Stimulated activated CD8-positive, alpha-beta memory T cell treated with anti-CD3 and anti-CD28 coated beads, Interleukin-4, amount 100 ng/mL, for 1 hour (primary cell): ENCODE results near the gene HMGXB4.

Experiments
- DNase-seq, 2 donors: peaks; one replicate each; pipeline ENCODE4 v3.0.0-alpha.2; 2020; ENCODE audit warnings: low read depth in 2 of 2, low spot score in 1 of 2

The HMGXB4 gene

DNA sequence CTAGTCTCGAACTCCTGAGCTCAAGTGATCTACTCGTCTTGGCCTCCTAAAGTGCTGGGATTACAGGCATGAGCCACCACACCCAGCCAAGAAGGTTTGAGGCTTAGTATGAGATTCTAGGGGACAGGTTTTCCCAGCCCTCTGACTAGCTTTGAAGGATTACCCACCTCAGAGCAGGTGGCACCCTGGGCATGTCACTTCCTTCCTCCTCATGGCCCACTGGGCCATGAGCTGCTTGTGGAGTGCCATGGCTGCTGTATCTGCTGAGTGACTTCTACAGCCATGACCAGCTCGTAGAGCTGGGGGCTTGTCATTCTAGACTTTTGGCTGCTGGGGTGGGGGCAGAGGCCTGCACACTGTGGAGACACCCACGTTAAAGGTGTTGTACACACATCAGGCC lies 67.5 kb downstream of the HMGXB4 start:
- no peak for DNase-seq

DNA sequence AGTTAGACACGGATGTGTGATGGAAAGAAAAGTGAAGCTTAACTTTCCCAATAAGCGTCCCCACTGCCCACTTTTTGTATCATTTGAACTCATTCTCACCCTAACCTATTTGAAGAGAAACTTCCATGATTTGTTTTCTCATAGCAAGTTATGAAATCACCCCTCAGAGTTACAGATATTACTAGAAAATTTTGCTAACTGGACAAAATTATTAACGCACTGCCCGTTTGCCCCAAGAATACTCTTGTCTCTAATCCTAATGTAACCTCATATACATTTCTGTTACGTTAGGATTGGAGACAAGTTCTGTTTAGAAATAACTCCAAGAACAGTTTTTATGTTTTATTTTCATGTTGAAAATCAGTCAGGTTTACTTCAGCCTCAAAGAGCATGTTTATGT lies 67.9 kb downstream of the HMGXB4 start:
- DNase-seq = no peak

DNA sequence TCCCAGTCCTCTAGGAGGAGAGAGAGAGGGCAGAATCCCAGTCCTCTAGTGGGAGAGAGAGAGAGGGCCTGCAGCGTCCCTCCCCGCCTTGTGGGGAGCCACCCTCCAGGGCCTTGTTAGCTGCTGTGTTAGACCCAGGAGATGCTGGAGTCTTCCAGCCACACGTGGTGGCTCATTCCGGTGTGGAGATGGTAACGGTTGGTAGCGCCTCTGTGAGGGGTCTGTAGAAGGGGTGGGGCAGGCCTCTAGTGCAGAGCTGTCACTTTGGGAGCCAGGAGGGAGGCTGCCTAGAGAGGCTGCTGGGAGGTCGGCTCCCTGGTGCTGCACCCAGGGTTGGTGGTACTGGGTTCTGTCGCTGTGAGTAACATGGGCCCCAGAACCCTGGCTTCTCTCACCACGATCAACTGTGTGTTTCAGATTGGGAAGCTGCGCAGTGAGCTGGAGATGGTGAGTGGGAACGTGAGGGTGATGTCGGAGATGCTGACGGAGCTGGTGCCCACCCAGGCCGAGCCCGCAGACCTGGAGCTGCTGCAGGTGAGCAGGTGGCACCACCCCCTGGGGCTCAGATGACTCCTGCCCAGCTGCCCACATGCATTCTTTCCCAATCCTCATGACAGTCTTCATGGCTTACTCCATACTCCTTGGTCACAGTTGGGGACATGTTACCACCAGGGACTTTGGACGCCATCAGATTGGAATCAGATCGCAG lies 69.7 kb downstream of the HMGXB4 start:
- DNase-seq = no peak

DNA sequence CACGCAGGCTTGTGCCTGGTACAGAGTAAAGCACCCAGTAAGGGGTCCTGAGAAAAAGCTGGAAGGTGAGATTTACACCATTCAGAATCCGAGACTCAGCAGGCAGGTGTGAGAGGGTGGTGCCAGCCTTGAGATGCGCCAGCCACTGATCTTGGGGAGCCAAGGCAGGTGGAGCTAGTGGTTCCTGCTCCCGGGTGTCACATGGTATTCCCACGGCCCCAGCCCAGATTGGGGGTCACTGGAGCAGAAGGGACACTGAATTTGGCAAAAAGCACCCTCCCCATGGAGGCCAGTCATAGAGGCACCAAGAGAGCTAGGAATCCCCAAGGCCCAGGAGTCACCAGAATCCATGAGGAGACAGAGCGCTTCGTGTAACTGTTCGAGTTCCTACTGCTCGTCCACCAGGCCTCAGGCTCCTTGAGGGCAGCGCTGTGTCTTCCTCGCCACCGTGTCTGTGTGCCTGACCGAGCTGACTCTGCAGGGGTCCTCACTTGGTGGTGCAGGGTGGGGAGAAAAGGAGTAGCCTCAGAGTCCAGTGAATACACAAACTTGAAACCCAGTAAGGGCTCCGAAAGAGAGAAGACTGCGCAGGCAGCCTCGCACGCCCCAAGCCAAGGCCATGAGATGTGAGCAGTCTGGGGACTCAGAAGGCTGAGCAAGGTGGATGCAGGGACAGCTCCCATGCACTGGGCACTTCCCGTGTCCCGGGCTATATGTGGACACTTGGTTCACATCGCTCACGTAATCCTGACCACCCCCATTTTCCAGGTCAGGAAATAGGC lies 70.6 kb downstream of the HMGXB4 start:
- no peak for DNase-seq

DNA sequence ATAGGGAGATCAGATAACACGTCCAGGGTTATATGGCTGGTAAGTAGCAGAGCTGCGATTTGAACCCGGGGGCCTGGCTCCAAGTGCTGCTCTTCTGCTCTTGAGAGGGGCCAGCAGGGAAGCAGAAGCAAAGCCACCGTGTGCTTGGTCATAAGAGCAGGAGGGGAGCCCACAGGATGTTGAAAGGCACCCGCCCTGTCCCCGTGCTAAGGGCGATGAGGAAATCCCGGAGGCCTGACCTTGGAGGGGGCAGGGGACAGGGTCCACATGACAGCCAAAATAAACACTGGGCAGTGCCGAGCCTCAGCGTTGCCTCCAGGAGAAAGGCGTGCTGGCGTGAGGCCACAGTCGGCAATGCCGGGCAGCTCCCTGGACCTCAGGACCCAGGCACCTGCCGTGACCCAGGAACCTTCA lies 71.2 kb downstream of the HMGXB4 start:
- DNase-seq = no peak

DNA sequence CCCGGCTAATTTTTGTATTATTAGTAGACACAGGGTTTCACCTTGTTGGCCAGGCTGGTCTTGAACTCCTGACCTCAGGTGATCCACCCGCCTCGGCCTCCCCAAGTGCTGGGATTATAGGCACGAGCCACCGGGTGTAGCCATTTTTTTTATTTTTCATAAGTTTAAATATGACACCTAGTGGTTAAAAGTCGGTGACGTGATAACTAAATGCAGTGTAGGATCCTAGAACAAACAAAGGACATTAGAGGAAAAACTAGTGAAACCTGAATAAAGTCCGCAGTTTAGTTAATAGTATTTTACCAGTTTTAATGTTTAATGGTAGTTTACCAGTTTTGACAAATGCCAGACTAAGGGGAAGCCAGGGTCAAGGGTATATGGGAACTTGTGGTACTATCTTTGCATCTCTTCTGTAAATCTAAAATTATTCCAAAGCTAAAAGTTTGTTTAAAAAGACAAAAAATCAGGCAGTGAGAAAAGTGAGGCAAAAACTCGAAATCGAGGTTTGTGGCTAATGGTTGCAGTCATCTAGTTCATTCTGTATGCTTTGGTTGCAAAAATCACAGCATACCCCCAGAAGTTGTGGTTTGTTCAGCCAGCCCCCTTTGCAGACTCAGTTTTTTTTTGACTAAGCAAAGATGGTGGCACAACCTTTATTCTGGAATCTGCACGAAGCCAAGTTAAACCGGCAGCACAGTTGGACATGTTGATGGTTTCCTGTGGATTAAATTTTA lies 72.0 kb downstream of the HMGXB4 start:
- DNase-seq = no peak

DNA sequence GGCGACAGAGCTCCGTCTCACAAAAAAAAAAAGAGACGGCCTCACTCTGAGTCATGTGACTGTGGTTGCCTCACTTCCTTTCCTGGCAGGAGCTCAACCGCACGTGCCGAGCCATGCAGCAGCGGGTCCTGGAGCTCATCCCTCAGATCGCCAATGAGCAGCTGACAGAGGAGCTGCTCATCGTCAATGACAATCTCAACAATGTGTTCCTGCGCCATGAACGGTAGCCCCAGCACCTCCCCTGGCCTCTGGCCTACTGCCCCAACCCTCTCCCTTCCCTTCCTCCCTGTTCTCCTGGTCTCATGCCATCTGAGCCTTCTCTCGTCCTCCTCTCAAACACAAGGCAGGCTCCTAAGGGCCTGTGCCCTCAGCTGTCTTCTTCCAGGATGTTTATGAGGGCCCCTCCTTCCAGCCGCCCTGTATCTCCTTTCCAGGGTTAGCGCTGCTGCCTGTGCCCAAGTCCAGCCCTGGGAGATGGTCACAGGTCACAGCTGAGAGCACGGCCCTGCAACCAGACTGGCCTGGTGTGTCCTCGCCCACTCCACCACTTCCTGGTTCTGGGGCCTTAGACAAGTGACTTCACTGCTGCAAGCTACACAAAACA lies 73.1 kb downstream of the HMGXB4 start:
- no peak for DNase-seq

DNA sequence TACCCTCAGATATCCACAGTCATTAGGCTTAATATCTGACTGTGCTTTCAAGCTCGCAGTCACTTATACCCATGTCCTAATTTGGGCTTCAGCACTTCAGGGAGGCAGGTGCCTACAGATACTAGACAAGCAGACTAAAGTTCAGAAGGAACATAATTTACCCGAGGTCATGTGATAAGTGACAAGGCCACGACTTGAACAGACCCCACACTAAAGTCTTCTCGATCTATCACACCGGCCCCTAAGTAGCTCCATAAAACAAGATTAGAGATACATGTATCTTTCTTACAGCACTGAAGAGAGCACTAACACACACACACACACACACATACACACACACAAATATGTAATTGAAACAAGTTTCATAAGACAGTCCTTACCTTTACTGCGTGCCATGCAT lies 75.0 kb downstream of the HMGXB4 start:
- no peak for DNase-seq

DNA sequence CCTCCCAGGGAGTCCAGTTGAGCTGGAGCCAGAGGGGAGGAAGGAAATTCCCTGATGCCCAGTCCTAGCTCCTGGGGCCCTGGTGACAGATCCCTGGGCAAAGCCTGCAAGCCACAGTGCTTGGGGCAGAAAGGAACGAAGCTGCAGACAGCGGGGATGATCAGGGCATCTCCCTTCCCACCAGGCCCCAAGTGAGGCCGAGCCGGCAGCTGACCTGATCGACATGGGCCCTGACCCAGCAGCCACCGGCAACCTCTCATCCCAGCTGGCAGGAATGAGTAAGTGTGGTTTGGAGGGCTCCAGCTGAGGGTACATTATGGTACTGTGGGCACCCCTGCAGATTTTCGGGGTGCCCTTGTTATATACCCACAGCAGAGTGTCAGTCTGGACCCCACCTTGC lies 75.9 kb downstream of the HMGXB4 start:
- DNase-seq = no peak

DNA sequence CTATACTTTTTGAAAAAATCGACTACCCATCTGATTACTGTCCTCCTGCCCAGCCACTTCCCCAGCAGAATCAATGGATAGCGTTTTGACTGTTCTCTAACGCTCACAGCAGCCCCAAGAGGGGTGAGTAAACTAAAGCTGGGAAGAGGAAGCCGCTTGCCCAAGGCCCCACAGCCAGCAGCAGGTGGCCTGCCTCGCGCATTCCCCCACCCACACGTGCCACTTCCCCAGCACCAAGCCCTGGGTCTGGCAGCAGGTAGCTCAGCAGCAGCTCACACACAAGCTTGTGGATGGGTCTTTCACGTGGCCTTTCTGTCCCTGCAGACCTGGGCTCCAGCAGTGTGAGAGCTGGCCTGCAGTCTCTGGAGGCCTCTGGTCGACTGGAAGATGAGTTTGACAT lies 76.7 kb downstream of the HMGXB4 start:
- no peak for DNase-seq

DNA sequence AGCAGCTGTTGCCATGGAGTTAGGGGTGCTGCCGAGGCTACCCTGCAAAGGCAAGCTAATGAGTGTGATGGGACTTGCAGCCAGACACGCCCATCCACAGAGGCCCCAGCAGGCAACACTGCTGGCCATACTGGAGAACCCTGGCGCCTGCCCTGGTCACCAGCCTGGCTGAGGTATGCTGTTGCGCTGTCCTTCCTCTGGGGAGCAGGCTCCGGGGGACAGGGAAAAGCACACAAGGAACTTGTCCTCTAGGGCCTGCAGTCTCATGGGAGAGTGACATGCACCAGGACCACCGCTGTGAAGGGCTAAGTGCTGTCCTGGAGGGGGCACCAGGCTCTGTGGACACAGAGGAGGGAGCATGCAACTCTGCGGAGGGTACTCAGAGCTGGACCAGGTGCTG lies 78.2 kb downstream of the HMGXB4 start:
- no peak for DNase-seq

DNA sequence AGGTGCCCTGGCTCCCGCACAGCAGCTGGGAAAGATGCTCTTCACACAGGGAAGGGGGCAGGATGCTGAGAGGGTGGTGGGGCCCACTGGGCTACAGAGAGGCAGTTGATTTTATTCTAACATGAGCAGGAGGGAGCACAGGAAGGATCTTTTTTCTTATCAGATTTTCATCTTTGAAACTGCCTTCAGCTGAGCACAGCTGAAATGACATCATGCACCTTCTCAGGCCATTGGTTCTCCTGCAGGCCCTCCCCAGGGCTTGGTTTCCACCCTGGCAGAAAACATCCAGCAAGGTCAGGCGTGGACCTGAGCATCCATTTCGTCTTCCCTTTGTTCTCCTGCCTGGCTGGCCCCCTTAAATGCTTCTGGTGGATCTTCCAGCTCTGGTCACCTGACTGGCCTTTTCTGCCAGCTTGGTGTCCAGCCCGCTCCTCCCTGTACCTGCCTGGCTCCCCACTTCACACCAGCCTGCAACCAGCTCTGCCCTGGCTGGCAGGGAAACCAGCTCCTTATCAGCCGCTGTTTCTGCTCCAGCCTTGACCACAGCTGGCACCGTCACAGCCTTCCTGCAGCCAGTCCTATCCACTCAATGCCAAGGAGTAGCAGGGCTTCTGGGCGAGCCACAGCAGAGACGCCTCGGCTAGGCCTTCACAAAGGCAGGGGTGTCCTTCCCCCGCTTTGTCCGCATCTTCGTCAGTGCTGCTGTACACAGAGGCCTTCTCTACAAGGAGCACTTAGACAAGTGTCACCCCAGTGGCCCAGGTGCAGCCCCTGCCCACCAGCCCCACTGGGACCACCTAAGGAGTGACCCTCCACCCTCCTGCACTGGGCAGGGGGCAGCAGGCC lies 78.9 kb downstream of the HMGXB4 start:
- DNase-seq = no peak

DNA sequence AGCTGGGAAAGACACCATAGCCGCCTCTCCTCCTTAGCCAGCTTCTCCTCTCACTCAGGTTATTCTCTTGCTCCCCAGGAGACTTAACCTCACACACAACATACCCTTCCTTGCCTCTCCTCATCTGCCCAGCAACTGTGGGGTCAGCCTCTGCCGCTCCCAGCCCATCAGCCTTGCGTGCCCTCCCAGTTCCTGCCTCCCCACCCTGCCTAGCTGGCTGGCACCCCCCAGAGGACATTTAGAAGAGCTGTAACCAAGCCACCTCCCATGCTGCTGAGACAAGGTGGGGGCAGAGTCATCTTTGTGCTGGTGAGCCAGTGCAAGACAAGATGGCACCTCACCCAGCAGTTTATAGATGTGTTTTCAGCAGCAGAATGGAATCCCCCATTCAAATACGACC lies 80.6 kb downstream of the HMGXB4 start:
- no peak for DNase-seq

DNA sequence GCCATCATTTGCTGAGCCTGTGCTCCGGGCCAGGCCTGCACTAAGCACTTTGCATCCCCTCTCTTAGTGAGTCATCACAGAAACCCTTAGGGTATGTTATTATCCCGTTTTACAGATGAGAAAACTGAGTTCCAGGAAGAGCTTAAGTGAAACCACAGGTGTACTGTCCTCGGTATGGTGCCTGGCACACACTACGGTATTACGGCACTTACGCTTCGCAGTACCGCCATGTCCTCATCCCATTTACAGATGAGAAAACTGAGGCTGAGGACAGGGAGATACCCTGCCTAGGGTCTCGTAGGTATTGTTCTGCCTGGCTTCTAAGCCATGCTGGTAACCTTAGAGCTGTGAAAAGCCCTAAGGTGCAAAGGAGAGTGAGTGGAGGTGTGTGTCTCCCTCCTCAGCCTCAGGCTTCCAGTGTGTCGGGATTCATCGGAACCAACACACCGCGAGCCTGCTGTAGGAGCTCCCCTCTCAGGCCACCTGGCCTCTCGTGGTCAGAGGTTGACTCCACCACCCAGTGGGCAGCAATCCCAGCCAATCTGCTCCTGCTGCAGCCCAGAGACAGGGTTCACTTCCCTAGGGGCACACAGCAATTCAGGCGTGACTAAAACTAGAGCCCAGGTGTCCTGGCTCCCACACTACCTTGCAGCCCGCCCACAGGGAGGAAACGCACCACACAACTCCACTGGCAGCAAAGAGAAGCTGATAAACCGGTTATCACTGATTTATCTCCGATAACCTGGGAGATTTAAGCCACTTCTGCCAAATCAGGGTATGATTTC lies 84.0 kb downstream of the HMGXB4 start:
- no peak for DNase-seq

DNA sequence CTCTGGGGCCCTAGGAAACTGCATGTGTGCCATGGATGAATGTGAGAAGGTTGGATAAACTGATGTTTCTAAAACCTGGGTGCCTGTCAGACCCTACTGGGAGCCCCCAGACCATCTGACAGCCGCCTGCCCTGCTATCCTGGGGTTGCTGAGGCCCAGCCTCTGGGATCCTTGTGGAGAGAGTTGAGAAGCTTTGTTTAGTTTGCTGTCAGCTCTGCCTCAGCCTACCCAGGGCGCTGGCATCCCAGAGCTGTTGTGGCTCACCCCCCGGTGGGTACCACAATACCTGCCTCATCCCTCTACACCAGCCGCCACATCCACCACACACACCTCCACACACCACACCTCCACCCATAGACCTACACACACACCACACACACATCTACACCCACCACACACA lies 85.1 kb downstream of the HMGXB4 start:
- no peak for DNase-seq

DNA sequence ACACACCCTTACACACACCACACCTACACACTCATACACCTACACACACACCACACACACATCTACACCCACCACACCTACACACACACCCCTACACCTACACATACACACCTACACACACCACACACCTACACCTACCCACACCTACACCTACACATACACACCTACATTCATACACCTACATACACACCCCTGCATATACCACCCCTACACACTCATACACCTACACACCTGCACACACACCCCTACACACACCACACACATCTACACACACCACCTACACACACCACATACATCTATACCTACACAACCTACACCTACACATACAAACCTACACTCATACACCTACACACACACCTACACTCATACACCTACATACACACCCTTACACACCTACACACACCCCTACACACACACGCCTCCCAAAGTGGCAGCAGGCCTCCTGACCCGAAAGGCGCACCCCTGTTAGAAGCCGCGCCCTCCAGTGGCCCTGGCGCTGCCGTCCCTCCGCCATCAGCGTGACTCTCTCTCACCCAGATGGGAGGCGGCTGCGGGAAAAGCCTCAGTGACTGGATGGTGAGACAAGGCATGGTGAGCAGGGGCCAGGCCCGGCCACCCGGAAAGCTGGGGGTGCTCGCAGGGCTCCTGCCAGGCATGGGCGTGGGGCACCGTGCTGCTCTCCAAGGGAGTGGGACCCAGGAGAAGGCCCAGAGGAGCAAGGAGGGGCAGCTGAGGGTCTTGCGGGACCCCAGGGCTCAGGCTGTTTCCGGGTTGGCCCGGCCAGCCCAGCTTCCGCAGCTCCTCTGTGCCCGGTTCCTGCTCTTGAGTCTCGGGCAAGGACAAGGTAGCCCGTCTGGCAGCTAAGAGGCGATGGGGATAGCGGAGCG lies 86.6 kb downstream of the HMGXB4 start:
- no peak for DNase-seq

DNA sequence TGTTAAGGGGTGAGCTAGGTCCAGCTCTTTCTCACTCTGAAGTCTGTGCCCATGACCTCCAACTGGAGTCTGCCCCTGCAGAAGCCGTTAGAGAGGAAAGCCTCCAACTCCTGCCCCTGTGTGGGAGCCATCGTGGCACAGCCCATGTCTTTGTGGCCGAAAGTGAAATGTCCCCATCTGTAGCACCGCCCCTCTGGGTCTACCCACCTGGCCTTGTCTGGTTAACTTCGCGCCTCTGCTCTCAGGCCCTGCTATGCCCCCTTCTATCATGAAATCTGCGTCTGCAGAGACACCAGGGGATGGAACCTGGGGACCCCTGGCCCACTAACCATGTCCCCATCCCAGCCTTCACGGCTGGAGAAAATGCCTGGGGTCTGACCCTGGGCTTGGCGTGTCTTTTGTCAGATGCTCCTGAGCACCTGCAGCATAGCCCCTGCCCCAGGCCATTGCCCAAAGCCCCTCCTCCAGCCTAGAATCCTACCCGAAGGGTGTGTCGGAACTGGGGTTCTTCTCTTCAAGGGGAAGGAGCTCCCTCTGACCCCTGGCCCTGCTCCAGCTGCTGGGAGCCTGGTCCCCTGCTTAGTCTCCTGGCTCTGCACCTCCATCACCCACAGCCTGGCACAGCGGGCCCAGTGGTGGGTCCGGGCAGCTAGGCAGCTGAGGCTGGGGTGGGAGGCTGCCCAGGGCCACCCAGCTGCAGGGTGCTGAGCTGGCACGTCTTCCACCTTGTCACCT lies 87.8 kb downstream of the HMGXB4 start:
- no peak for DNase-seq
